ENCODE results near the gene PRSS23.

Gene PRSS23

DNA sequence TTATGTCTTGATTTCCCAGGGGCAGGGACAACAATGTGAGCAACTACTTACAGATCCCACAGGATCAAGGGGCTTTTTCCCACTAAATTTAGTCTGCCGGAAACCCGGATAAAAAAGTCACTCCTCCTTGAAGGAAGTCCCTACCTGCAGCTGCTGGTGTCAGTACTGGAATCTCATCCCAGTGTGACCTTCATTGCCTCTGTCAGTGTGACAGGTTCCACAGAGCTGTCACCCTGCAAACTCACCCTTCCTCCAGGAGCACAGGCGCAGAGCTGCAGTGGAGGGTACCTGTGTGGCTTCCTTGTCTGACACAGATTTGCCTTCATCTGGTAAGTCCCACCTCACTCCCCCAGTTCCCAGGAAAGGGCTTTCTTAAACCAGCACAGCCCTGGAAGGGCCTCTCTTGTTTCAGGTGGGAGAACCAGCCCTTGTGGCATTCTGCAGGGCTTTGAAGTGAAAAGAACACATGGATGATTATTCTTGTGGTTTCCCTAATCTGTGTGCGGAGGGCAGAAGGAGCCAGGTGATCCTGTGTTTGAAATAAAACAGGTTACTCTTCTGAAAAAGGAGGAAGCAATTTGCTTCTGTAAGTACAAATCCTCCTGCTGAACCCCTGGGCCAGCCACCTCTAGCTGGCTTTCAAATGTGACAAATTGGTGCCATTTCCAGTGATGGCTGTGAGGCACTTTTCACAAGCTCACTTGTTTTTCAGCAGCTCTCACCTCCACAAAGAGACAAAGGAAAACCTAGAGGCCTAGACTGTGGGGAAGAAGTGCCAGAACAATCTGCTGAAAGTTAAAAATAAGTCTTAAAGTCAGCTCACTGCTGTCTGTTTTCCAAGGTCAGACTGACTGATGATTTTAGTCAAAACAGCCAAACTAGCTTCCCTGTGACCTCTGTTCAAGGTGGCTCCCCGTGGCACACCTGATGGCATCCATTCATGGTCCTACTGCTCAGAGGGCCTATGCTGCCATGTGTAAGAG, 9.2 kb upstream of the PRSS23 start:
- DNase-seq, result no peak

DNA sequence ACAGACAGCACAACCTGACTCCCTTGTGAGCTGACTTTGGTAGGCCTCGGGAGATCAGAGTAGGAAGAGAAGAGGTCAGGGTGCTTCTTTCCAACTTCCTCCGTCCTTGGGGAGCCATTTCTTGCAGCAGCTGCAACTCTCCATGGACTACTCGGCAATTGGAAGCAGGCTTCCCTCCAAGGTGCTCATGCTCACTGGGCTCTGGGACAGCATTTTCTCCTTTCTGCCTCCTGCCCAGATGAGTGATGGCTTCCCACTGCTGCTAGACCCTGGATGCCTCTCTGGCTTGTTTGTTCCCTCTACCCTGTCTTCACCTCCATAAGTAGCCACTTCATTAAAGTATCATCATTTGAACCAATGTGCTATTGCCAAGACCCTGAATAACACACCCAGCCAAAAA, 8.2 kb upstream of the PRSS23 start:
- DNase-seq, result no peak

DNA sequence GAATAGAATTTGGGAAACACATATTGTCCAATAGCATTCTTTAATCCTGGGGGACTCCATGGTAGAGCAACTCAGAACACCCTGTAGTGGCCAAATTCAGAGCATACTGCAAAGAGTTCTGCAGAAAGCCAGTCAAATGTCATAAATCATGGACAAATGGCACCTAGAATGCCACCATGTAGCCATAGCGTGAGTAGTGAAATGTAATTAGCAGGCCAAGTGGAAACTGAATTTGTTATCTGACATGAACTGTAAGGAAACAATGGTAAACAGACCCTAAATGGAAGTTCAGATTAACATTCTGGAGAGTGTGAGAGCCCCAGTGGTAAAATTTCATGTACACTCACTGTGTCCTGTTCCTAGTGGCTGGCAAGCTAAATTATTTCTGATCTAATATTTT, 7.0 kb upstream of the PRSS23 start:
- DNase-seq, result no peak

DNA sequence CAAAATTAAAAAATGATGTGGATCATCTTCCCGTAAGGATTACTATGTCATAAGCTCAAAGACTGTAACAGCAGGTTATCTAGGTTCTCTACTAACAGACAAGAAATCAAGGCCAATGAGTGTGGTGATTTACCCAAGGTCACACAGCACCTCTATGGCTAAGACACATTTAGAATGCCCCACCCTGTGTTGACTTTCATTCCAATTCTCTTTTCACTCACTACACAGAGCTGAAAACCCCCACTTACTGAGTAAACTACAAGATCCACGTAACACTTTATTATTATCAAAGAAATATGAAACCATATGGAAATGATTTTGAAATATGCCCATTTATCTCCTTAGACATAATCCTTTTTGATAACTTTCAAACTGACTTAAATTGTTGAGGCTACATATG, 4.8 kb upstream of the PRSS23 start:
- DNase-seq, result no peak

DNA sequence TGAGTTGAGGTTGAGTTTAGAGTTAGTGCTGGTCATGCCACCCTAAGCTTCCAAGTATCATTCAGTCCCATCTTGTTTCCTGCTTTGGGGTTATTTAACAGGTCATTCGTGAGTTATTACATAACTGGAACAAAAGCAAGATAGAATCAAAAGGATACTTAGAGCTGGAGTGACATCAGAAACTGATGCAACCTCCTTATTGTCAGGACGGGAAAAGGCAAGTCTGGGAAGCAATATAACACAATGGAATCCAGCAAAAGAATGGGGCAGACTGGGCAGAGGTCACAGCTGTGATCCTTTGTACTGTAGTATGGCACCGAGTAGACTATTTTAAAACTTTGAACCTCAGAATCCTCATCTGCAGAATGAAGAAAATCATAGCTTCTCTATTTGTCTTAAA, 4.4 kb upstream of the PRSS23 start:
- DNase-seq, result no peak

DNA sequence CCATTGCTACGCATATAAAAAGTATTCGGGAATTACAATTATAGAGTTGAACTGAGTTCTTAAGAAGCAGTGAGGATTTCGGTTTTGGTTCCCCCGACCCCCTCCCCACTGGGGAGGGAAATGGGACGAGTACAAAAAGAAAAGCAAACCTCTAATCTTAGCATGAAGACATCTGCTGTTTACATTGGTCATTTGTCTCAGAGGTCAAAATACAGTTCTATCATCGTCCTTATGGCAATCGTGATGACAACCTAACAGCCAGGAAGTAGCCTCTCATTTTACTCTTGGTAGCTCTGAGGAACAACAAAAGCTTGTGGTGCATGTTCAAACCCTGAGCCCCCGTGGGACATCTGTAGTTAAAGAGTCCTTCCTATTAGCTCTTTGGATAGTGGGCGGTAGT, 3.2 kb upstream of the PRSS23 start:
- no peak for DNase-seq

DNA sequence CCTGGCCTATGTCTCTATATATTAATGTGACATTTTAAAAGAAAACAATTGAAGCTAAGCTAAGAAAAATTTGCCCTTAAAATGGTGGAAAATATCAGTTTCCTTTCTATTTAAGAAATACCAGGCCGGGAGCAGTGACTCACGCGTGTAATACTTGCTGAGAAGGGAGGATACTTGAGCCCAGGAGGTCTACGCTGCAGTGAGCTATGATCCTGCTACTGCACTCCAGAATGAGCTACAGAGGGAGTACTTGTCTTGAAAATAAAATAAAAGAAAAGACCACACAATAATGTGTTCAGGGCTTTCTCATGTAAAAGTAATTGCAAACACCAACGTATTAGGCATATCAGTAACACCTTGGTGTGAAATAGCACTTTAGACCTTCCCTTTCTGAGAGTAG, 1.4 kb upstream of the PRSS23 start:
- no peak for DNase-seq

DNA sequence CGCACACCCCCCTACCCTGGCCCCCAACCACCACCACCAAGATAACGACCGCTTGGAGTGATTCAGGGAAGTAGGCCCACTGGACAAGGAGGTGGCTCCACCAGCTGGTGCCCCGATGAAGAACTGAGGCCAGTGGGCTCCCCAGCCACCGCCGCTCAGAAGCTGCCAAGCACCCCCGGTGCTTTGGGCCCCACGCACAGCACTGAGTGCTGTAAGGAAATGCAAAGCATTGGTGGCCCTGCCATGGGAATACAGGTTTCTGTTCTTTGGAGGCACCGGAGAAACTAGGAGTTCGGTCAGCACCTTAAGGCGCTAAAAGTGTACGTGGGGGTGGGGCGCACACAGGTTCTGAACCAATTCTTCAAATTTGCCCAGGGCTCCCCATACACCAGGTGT, 664 bp upstream of the PRSS23 start:
- no peak for DNase-seq

DNA sequence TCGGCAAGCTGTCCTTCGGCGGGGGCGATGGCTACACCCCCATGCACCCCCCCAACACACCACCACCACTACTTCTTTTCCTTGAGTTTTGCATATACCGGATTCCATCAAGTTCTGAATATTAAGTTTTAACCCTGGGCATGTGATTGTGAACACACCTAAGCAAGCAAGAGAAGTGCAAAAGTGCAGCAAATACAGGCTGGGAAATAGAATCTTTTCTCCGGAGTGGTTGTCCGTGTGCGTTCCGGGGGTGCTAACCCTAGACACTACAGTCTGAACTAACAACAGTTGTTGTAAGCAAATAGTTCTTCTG, 574 bp downstream of the PRSS23 start:
- DNase-seq, result no peak

DNA sequence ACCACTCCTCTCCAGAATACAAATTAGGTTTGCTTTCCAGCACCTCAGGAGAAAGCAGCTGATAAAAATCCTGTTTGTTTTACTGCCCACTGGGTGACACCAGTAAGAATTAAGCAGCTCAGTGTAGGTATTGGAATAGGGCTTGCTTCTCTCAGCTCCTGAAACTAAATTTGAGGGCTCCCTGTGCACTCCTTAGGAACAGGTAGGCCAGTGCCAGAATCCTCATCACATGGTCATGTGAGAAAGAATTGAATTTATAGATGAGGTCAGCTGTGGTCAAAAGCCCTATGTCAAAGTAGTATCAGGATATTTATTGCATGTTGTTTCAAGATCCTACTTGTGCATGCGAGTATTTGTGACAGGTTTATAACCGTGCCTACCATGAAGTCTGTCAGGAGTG, 1.0 kb downstream of the PRSS23 start:
- DNase-seq, result no peak

DNA sequence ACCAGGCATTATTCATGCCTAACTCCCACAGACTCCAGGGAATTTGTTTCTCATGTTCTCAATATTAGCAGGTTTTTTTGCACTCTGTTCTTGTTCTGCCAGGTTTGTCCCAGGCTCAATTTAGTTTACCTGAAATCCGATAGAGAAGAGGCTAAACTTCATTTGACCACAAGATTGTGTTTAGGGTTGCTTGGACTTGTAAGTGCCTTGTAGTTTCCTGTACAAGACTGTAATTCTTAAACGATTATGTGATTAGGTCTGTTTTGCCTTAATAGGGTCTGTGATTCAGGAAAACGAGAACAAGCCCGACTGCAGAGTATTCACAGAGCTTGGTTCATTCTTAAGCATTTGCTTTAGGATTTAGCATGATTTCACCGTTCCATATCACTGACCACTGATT, 1.8 kb downstream of the PRSS23 start:
- no peak for DNase-seq

DNA sequence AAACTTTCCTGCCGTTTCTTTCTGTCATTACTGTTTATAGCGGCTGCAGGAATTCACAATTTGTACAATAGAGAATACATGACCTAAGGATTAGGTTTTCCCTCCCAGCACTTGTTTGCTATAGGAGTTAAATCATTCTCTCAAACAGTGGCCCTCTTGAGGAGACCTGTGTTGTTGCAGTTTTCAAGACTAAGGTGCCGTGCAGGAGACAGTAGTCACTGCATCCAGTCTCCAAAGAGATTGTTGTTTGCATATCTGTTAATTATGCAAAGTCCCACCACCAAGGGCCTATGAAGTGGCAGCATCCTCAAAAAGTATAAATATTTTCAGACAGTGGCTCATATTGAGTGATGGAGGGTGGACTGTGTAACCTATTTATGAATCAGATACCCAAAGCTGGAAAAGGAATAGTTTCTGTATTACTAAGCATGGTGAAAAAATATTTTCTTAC, 2.3 kb downstream of the PRSS23 start:
- DNase-seq, result peak; percentile 6

DNA sequence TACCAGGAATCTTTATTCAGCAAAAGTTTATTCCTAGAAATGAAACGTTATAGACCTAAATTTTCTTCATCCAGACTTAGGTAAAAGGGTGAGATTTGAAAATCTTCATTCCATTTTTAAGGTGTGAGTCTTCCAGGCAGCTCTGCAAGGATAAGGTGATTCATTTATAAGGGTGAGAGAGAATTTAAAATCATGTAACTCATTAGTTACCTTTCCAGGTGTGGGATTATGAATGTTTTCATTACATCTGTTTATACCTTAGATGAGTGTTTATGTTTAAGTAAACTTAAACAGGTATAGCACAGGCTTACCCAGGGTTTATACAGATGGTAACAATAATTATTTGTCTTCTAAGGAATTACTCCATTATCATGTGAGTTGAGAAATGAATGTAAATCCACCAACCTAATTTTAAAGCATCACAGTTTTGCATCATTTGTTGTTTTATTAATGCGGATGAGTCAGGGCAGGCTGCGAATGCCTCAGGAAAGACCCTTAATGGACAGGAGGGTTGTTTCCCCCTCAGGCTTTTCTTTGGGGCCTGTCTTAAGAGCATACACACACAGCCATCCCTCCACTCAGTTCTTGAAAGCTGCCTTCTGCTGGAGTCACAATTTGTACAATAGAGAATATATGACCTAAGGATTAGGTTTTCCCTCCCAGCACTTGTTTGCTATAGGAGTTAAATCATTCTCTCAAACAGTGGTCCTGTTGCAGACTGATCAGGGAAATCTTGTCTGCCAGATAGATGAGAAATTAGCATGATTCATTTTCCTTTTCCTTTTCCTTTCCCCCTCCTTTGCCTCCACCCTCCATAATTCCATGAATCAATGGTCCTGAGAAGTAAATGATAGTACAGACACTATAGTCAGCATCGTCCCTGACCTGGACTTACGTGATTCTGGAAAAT, 3.0 kb downstream of the PRSS23 start:
- DNase-seq, result no peak

DNA sequence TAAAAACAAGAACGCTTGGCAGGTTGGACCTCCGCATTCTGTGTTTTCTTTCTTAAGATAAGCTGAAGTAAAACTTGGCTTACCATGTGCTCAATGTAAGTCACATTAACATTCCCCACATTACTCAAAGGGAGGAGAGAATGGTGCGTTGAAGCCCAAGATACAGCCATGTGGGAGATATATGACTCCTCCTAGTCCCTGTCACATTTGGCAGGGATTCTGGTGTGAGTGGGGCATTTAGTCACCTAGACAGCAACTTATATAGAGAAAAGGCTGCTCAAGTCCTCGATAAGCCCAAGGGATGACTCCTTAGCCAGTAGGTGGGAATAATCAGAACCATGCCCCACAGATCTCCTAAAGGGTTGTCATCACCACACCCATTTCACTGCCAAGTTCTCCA, 4.6 kb downstream of the PRSS23 start:
- DNase-seq, result no peak

DNA sequence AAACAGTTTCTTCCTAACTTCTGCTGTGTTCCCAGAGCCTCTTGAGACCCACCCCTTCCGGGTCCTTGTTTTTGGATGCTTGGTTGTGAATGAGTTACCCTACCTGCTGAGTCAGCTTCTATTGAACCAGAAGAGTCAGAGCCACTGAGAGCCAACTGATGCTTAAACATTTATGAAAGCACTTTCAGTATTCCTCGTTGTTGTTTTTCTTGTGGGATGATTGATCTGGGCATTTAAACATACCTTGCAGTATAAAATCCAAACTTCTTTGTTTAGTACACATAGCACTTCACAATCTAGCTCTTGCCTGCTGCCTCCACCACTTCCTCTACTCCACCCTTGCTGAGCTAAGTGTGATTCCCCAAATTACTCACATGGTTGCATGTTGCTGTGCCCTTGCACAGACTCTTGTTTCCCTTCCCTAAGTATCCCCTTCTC, 5.5 kb downstream of the PRSS23 start:
- peak; percentile 42 for DNase-seq

DNA sequence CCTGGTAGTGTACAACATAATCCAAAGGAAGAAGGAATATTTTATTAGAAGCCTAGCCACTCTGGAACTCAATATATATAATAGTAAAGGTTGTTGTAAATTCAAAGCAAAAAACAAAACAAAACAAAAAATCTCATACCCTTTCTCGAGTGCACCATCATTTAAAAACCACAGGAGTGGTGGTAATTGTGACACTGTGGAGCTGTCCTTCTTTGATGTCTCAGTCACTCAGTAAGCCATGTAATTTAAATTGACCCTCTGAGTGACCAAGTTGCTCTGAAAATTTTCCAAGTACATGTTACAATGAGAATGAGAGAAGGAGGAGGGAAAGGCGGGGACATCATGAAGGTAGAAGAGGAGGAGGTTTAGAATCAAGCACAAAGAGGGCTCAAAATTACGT, 6.6 kb downstream of the PRSS23 start:
- DNase-seq, result no peak

DNA sequence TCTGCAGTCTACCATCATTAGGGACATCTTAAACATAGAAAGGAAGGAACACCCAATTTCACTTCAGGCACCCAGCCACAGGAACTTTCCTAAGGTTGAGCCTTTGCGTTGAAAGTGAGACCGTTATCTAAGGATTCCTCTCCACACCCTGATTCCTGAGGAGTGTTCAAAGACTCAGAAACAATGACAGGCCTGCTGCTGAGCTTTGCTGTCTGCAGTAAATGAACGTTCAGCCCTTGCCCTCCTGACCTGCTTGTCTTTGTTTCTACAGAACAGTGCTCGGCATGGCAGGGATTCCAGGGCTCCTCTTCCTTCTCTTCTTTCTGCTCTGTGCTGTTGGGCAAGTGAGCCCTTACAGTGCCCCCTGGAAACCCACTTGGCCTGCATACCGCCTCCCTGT, 7.0 kb downstream of the PRSS23 start:
- DNase-seq, result no peak

DNA sequence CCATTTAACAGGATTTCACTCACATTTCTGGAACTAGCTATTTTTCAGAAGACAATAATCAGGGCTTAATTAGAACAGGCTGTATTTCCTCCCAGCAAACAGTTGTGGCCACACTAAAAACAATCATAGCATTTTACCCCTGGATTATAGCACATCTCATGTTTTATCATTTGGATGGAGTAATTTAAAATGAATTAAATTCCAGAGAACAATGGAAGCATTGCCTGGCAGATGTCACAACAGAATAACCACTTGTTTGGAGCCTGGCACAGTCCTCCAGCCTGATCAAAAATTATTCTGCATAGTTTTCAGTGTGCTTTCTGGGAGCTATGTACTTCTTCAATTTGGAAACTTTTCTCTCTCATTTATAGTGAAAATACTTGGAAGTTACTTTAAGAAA, 9.2 kb downstream of the PRSS23 start:
- DNase-seq, result no peak

DNA sequence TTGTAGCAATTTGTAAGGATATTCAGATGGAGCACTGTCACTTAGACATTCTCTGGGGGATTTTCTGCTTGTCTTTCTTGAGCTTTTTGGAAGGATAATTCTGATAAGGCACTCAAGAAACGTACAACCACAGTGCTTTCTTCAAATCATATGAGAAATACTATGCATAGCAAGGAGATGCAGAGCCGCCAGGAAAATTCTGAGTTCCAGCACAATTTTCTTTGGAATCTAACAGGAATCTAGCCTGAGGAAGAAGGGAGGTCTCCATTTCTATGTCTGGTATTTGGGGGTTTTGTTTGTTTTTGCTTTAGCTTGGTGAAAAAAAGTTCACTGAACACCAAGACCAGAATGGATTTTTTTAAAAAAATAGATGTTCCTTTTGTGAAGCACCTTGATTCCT, 9.9 kb downstream of the PRSS23 start:
- no peak for DNase-seq

DNA sequence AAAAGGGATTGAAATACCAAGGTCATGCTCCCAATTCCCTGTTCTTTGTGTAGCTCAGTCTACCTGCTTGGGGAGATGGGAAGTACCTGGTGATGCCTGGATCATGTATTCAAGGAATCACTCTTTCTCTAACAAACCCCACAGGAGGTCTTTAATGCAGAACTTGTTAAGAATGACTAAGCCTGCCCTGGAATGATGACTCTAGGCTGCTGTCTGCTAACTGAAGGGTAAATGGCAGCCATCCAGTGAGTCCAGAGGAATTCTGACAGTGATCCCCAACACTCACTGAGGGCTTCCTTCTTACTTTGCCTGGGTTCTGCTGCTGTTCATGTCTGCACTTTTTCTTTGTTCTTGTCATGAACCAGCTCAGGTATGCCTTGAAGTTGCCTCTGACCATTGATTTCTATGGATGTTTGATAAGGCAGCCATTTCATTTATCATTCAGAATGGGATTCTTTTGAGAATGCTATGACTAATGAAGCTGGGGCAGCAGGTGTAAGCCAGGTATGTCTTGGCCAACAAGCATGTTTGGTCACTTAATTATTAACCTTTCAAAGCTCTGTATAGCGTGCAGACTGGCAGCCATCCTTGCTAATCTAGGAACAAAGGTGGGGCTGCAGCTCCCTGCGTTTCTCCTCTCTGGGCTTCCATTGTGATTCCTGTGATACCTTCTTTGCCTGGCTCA, 11.4 kb downstream of the PRSS23 start:
- DNase-seq, result no peak

DNA sequence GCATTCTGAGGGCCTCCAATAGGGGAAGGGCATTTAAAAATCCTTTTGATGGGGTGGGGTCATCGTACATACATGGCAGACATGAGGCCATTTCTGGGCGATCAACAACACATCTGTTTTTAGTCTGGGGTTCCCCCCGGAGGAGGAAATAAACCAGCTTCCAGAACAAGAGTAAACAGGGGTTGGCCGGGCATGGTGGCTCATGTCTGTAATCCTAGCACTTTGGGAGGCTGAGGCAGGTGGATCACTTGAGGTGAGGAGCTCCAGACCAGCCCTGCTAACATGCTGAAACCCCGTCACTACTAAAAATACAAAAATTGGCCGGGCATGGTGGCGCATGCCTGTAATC, 12.0 kb downstream of the PRSS23 start:
- DNase-seq, result no peak

DNA sequence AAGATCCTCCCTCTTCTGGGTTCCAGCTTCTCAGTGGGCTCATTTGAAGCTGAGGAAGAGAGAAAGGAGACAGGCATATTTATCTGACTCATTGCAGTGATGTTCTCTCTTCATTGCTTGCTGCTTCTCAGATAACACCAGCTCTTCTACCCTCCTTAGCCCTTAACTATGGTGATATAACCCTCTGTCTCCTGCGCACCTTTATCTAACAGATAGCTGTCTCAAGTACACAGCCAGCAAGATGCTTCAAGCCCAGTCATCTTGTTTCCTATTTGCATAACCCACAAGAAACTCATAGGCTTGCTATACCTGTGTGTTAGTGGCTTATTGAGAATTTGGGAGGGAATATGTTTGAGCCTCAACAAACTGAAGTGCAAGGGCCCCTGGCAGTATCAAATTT, 12.6 kb downstream of the PRSS23 start:
- DNase-seq, result no peak

DNA sequence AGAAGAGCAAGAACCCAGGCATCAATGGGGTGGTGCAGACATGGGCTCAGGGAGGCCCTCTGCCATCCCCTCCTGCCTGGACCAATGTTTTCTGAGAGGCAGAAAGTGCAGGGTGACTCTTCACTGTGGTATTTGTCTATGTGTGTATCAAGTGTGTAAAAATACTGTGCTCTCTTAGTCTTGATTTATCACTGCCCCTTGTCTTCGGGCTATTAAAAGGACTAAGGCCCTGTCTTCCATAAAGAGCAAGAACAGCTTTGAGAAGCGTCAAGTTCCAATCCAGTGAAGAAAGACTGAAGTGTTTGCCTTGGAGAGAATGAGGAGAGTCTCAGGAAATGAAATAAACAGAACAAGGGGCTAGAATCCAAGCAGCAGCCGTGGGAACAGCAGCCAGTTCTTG, 14.4 kb downstream of the PRSS23 start:
- DNase-seq, result no peak

DNA sequence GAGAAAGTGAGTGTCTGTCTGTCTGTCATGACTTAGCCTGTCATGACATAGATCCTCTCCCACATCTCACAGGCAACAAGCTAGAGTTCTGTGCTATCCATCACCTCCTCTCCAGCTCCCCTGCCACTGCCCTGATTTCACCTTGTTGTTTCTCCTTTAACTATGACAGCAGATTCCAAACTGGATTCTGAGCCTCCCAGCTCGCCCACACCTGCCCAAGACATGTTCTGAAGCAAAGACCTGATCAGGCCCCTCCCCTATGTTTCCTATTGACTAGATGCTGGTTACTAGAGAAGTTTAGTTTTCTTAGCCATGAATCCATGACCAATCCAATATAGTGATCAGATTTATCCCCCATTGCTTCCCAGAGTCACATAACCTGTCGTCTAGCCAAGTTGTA, 15.4 kb downstream of the PRSS23 start:
- DNase-seq, result no peak

Data from MV-4-11 (cell line).